ENCODE data around the gene SLC26A9.

GRCh38 chr1:205972491-205973168 is 29.4 kb upstream of the SLC26A9 start:
- TF ChIP-seq EZH2phosphoT487 (IDR thresholded peaks at IDR 0.05; ENCODE audit: insufficient read depth, low read depth), result no peak
- no peak for TF ChIP-seq EZH2 (IDR thresholded peaks at IDR 0.05; ENCODE audit: insufficient read depth, poor library complexity, severe bottlenecking)
